Measurements from ENCODE around the gene HUNK.

The HUNK gene

DNA sequence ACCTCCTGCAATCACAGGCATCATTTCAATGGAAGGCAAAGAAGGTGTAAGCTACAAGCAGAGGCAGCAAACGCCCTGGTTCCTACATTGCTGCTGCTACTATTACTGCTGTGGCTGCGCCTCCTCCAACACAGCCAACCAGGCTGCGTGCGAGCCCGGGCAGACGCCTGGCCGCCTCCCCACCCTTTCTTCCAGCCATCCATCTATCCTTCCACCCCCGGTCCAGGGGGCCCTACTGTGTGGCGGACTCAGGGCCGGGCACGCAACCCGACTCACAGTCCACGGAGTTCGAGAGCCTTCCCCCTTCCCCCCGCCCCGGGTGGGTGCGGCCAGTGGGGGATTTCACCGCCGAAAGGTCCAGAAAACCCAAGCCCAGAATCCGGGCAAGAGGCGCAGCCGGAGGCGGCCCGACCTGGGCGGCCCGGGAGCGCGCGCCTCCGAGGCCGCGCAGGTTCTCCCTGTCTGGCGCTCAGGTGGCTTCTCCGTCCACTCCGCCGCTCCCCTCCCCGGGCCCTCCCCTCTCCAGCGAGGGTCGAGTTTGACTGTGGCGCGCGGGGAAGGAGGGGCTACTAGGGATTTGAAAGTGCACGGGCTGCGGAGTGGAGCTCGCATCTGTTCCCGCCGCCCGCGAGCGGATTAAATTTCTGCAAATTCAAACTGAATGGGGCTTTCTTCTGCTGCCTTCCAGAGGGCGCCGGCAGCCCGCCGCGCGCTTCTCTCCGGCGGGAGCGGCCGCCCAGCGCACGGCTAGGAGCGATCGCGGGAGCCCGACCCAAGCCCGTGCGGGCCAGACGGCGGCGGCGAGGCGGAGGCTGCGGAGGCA, at the start of gene HUNK:
Gene HUNK (plus strand): TSS at position 569 of the 823 bp plus-strand sequence. CDS start 655 bp downstream, outside the sequence.
- Histone ChIP-seq H3K27me3 (ENCODE audit: control insufficient read depth in 1 of 2, insufficient read depth in 2 of 2, low read length in 2 of 2) (peaks cover 7 to 12% of the 10 kb centered on the region in 2 donors), H3K9me3 (ENCODE audit: control insufficient read depth in 1 of 2, low read length in 2 of 2) (no peaks in the 10 kb centered on the region), H3K4me3 (ENCODE audit: low read depth in 1 of 2, low read length in 2 of 2) (peak within 1 kb of the TSS; percentile 65 to 73), H3K27ac (ENCODE audit: low read depth, low read length) (peak within 1 kb of the TSS; percentile 32), H3K4me1 (ENCODE audit: control insufficient read depth in 1 of 2, insufficient read depth in 2 of 2, low read length in 2 of 2) (peaks cover 23% of the 10 kb centered on the region in 2 donors), H3K36me3 (ENCODE audit: control insufficient read depth in 1 of 2, insufficient read depth in 2 of 2, low read length in 2 of 2) (no peaks in the 10 kb centered on the region), H3K9ac (ENCODE audit: low read depth in 1 of 2, low read length in 2 of 2) (peak within 1 kb of the TSS; percentile 25 to 32)

- Histone ChIP-seq H3K36me3 (ENCODE audit: control insufficient read depth in 1 of 2, insufficient read depth in 2 of 2, low read length in 2 of 2) (no peaks in the 10 kb centered on the region), H3K4me1 (ENCODE audit: control insufficient read depth in 1 of 2, insufficient read depth in 2 of 2, low read length in 2 of 2) (no peaks in the 10 kb centered on the region), H3K9ac (ENCODE audit: low read depth in 1 of 2, low read length in 2 of 2) (no peak overlapping the region), H3K27me3 (ENCODE audit: control insufficient read depth in 1 of 2, insufficient read depth in 2 of 2, low read length in 2 of 2) (no peaks in the 10 kb centered on the region), H3K4me3 (ENCODE audit: low read depth in 1 of 2, low read length in 2 of 2) (no peak overlapping the region), H3K9me3 (ENCODE audit: control insufficient read depth in 1 of 2, low read length in 2 of 2) (no peaks in the 10 kb centered on the region), H3K27ac (ENCODE audit: low read depth, low read length) (no peak overlapping the region)
These were observed 42.9 kb upstream of the HUNK start for GRCh38 chr21:31829736-31830472.

GRCh38 chr21:31830701-31831100, 42.1 kb upstream of the HUNK start:
- no peaks in the 10 kb centered on the region for H3K27me3 ChIP-seq (ENCODE audit: control insufficient read depth in 1 of 2, insufficient read depth in 2 of 2, low read length in 2 of 2)
- H3K9ac ChIP-seq (ENCODE audit: low read depth in 1 of 2, low read length in 2 of 2), result no peak overlapping the region
- no peak overlapping the region for H3K27ac ChIP-seq (ENCODE audit: low read depth, low read length)
- no peaks in the 10 kb centered on the region for H3K36me3 ChIP-seq (ENCODE audit: control insufficient read depth in 1 of 2, insufficient read depth in 2 of 2, low read length in 2 of 2)
- no peaks in the 10 kb centered on the region for H3K4me1 ChIP-seq (ENCODE audit: control insufficient read depth in 1 of 2, insufficient read depth in 2 of 2, low read length in 2 of 2)
- no peaks in the 10 kb centered on the region for H3K9me3 ChIP-seq (ENCODE audit: control insufficient read depth in 1 of 2, low read length in 2 of 2)
- no peak overlapping the region for H3K4me3 ChIP-seq (ENCODE audit: low read depth in 1 of 2, low read length in 2 of 2)

GRCh38 chr21:31837041-31837440, 35.8 kb upstream of the HUNK start:
- Histone ChIP-seq H3K9me3 (ENCODE audit: control insufficient read depth in 1 of 2, low read length in 2 of 2) (no peaks in the 10 kb centered on the region), H3K4me1 (ENCODE audit: control insufficient read depth in 1 of 2, insufficient read depth in 2 of 2, low read length in 2 of 2) (no peaks in the 10 kb centered on the region), H3K36me3 (ENCODE audit: control insufficient read depth in 1 of 2, insufficient read depth in 2 of 2, low read length in 2 of 2) (no peaks in the 10 kb centered on the region), H3K9ac (ENCODE audit: low read depth in 1 of 2, low read length in 2 of 2) (no peak overlapping the region), H3K4me3 (ENCODE audit: low read depth in 1 of 2, low read length in 2 of 2) (no peak overlapping the region), H3K27ac (ENCODE audit: low read depth, low read length) (no peak overlapping the region), H3K27me3 (ENCODE audit: control insufficient read depth in 1 of 2, insufficient read depth in 2 of 2, low read length in 2 of 2) (no peaks in the 10 kb centered on the region)

GRCh38 chr21:31837618-31838390, 35.0 kb upstream of the HUNK start:
- Histone ChIP-seq H3K4me3 (ENCODE audit: low read depth in 1 of 2, low read length in 2 of 2) (no peak overlapping the region), H3K27ac (ENCODE audit: low read depth, low read length) (no peak overlapping the region), H3K36me3 (ENCODE audit: control insufficient read depth in 1 of 2, insufficient read depth in 2 of 2, low read length in 2 of 2) (no peaks in the 10 kb centered on the region), H3K9me3 (ENCODE audit: control insufficient read depth in 1 of 2, low read length in 2 of 2) (no peaks in the 10 kb centered on the region), H3K4me1 (ENCODE audit: control insufficient read depth in 1 of 2, insufficient read depth in 2 of 2, low read length in 2 of 2) (no peaks in the 10 kb centered on the region), H3K9ac (ENCODE audit: low read depth in 1 of 2, low read length in 2 of 2) (no peak overlapping the region), H3K27me3 (ENCODE audit: control insufficient read depth in 1 of 2, insufficient read depth in 2 of 2, low read length in 2 of 2) (no peaks in the 10 kb centered on the region)

DNA sequence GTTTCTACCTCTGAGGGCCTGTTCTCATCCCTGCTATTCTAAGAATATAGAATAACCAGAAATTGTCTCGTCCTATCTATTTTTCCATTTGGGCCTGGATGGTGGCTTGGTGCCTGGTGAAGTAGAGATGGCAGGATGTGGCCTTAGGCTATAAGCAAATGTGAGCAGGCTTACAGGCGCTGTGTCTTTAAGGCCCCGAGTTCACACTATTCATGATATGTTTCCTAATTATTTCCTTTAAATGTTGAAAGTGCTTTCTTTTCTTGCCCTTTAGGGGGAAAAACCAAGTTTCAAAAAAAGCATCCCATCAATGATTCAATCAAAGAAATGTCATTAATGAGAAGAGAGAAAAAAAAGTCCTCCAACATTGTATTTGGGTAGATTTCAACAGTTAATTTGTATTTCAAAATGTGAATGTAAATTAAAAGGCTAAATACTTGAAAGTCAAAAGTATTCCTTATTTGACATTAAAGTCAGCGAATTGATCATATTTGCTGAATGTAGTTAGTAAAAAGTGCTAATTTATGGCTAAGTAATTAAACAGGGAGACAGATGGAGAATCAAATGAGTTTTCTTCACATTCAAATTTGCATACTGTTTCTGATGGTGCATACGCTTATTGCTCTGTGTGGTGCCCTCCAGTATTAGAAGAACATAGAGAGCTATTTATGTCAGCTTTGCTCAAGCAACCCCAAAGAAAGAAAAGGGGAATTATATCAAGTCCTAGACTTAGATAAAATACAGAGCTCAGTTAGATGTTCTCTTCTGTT, 34.0 kb upstream of the HUNK start:
- Histone ChIP-seq H3K4me3 (ENCODE audit: low read depth in 1 of 2, low read length in 2 of 2) (no peak overlapping the region), H3K9ac (ENCODE audit: low read depth in 1 of 2, low read length in 2 of 2) (no peak overlapping the region), H3K9me3 (ENCODE audit: control insufficient read depth in 1 of 2, low read length in 2 of 2) (no peaks in the 10 kb centered on the region), H3K36me3 (ENCODE audit: control insufficient read depth in 1 of 2, insufficient read depth in 2 of 2, low read length in 2 of 2) (no peaks in the 10 kb centered on the region), H3K27me3 (ENCODE audit: control insufficient read depth in 1 of 2, insufficient read depth in 2 of 2, low read length in 2 of 2) (no peaks in the 10 kb centered on the region), H3K27ac (ENCODE audit: low read depth, low read length) (no peak overlapping the region), H3K4me1 (ENCODE audit: control insufficient read depth in 1 of 2, insufficient read depth in 2 of 2, low read length in 2 of 2) (no peaks in the 10 kb centered on the region)

GRCh38 chr21:31844206-31844605, 28.6 kb upstream of the HUNK start:
- no peaks in the 10 kb centered on the region for H3K9me3 ChIP-seq (ENCODE audit: control insufficient read depth in 1 of 2, low read length in 2 of 2)
- no peak overlapping the region for H3K9ac ChIP-seq (ENCODE audit: low read depth in 1 of 2, low read length in 2 of 2)
- no peaks in the 10 kb centered on the region for H3K27me3 ChIP-seq (ENCODE audit: control insufficient read depth in 1 of 2, insufficient read depth in 2 of 2, low read length in 2 of 2)
- no peak overlapping the region for H3K4me3 ChIP-seq (ENCODE audit: low read depth in 1 of 2, low read length in 2 of 2)
- no peaks in the 10 kb centered on the region for H3K36me3 ChIP-seq (ENCODE audit: control insufficient read depth in 1 of 2, insufficient read depth in 2 of 2, low read length in 2 of 2)
- H3K27ac ChIP-seq (ENCODE audit: low read depth, low read length), result no peak overlapping the region
- no peaks in the 10 kb centered on the region for H3K4me1 ChIP-seq (ENCODE audit: control insufficient read depth in 1 of 2, insufficient read depth in 2 of 2, low read length in 2 of 2)

- H3K9me3 ChIP-seq (ENCODE audit: control insufficient read depth in 1 of 2, low read length in 2 of 2), result no peaks in the 10 kb centered on the region
- H3K27ac ChIP-seq (ENCODE audit: low read depth, low read length), result no peak overlapping the region
- no peak overlapping the region for H3K9ac ChIP-seq (ENCODE audit: low read depth in 1 of 2, low read length in 2 of 2)
- H3K4me1 ChIP-seq (ENCODE audit: control insufficient read depth in 1 of 2, insufficient read depth in 2 of 2, low read length in 2 of 2), result no peaks in the 10 kb centered on the region
- no peak overlapping the region for H3K4me3 ChIP-seq (ENCODE audit: low read depth in 1 of 2, low read length in 2 of 2)
- no peaks in the 10 kb centered on the region for H3K27me3 ChIP-seq (ENCODE audit: control insufficient read depth in 1 of 2, insufficient read depth in 2 of 2, low read length in 2 of 2)
- H3K36me3 ChIP-seq (ENCODE audit: control insufficient read depth in 1 of 2, insufficient read depth in 2 of 2, low read length in 2 of 2), result no peaks in the 10 kb centered on the region
These were observed 27.6 kb upstream of the HUNK start for GRCh38 chr21:31845151-31845729.

DNA sequence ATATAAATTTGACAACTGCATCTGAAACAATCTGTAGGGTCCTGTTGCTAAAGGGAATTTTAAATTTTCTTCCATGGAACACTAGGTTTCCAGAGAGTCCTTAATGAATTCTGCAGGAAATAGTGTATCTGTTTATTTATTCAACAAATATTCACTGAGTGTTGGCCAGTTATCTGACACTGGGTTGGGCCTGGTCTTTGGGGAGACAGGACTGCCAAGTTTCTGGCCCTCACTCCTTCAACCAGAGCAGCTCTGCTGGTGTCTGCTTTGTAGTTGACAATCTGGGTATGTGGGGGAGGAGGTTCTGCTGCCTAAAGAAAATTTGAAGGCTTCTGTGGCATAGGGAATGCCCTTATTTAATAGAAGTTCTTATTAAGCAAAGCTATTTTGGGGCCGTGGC, 26.1 kb upstream of the HUNK start:
- Histone ChIP-seq H3K9me3 (ENCODE audit: control insufficient read depth in 1 of 2, low read length in 2 of 2) (no peaks in the 10 kb centered on the region), H3K36me3 (ENCODE audit: control insufficient read depth in 1 of 2, insufficient read depth in 2 of 2, low read length in 2 of 2) (no peaks in the 10 kb centered on the region), H3K27ac (ENCODE audit: low read depth, low read length) (no peak overlapping the region), H3K9ac (ENCODE audit: low read depth in 1 of 2, low read length in 2 of 2) (no peak overlapping the region), H3K27me3 (ENCODE audit: control insufficient read depth in 1 of 2, insufficient read depth in 2 of 2, low read length in 2 of 2) (no peaks in the 10 kb centered on the region), H3K4me3 (ENCODE audit: low read depth in 1 of 2, low read length in 2 of 2) (no peak overlapping the region), H3K4me1 (ENCODE audit: control insufficient read depth in 1 of 2, insufficient read depth in 2 of 2, low read length in 2 of 2) (no peaks in the 10 kb centered on the region)
